Heart left ventricle (tissue), 13 donors: ENCODE results near the gene TMEM72.

ENCODE experiments used
- POLR2A ChIP-seq, 2 donors: fragments of 450-650 bp; IDR thresholded peaks; one replicate each; pipeline ENCODE4 v1.6.1; 2017; ENCODE audit warnings: antibody characterized with exemption in 2 of 2, mild to moderate bottlenecking in 2 of 2, moderate library complexity in 2 of 2
- TF ChIP-seq, protein P1 (sequence below), 12 donors: fragments of 200-600 bp; sonication (generic) in 4 of 12; IDR thresholded peaks; one replicate each; pipeline versions ENCODE4 v1.5.0 to v1.8.0; 2018 to 2022; ENCODE audit warnings: antibody characterized with exemption in 12 of 12, mild to moderate bottlenecking in 5 of 12
- donor health status: ischemic (EF 13 %, LVEDD 7.1; RV severe dilation, severe dysfunction).
- donor health status: DM: no; HTN: yes; CAD: no.
- donor health status: DM: no; HTN: no; CAD: no.
- donor health status: ischemic (EF 25% LVEDD 6.9; RV normal size, moderate dysfunction).
- donor health status: ischemic (EF 25% LVEDD 5.7; RV mildly dilated, moderate dysfunction).
- donor health status: ischemic (EF 35%, LVEDD 5.7; RV mildly dilated, moderate dysfunction).
- donor health status: nonischemic (EF 11% LVEDD 7.7; RV severe dilation, severe dysfunction).
- donor health status: DM: yes; HTN: yes; CAD: no.
- donor health status: PGD.
- donor health status: ischemic (EF 29% LVEDD 5.4; RV normal size, mild dysfunction).
- donor health status: nonischemic (EF 23%, LVEDD 6.1; RV moderate dilation, normal function).

GRCh38 chr10:44889834-44890233 lies 21.3 kb upstream of the TMEM72 start:
- no peak for TF ChIP-seq POLR2A (IDR thresholded peaks at IDR 0.05)
- TF ChIP-seq, protein P1, sequence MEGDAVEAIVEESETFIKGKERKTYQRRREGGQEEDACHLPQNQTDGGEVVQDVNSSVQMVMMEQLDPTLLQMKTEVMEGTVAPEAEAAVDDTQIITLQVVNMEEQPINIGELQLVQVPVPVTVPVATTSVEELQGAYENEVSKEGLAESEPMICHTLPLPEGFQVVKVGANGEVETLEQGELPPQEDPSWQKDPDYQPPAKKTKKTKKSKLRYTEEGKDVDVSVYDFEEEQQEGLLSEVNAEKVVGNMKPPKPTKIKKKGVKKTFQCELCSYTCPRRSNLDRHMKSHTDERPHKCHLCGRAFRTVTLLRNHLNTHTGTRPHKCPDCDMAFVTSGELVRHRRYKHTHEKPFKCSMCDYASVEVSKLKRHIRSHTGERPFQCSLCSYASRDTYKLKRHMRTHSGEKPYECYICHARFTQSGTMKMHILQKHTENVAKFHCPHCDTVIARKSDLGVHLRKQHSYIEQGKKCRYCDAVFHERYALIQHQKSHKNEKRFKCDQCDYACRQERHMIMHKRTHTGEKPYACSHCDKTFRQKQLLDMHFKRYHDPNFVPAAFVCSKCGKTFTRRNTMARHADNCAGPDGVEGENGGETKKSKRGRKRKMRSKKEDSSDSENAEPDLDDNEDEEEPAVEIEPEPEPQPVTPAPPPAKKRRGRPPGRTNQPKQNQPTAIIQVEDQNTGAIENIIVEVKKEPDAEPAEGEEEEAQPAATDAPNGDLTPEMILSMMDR (IDR thresholded peaks at IDR 0.05), result no peak
